HuH-7.5 (cell line): Measurements from ENCODE around the gene TXNDC5.

Experiments used
- DNase-seq: peaks from one replicate; pipeline ENCODE4 v3.0.0; 2011; ENCODE audit warnings: low spot score

The TXNDC5 gene

GRCh38 chr6:7910654-7911344 is at the start of gene TXNDC5:
TSS of gene TXNDC5 (minus strand) at chr6:7910788. CDS start at chr6:7910776, 12 bp downstream.
- peak; percentile 67 for DNase-seq

- DNase-seq, result no peak
These were observed 49.6 kb upstream of the TXNDC5 start for GRCh38 chr6:7960141-7960540.

GRCh38 chr6:7959453-7959852 is 48.9 kb upstream of the TXNDC5 start:
- DNase-seq, result no peak

GRCh38 chr6:7958464-7958863 is 47.9 kb upstream of the TXNDC5 start:
- DNase-seq, result no peak

GRCh38 chr6:7956257-7956656 is 45.7 kb upstream of the TXNDC5 start:
- no peak for DNase-seq

DNA sequence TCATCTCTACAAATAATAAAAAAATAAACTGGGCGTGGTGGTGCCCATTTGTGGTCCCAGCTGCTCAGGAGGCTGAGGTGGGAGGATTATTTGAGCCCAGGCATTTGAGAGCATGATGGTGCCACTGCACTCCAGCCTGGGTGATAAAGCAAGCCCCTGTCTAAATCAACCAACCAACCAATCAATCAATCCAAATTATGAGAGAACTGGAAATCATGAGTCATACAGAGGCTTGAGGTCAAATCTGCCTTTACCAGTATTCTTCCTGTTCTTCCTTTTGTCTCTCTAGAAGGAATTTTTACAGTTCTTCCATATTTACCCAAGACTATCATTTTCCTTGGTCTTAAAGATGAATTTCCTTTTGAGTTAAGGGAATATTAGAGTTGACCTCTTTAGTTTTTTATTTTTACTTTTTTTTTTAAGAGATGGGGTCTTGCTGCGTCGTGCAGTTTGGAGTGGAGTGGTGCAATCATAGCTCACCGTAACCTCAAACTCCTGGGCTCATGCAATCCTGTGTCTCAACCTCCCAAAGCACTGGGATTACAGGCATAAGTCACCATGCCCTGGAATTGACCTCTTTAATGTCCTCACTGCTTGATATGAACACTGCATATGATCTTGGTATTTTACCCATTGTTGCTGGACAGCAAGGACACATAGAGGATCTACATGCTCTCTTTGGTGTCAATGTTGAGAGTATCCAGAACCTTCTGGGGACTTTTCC is 44.1 kb upstream of the TXNDC5 start:
- DNase-seq, result no peak

GRCh38 chr6:7953753-7954152 is 43.2 kb upstream of the TXNDC5 start:
- DNase-seq, result no peak

DNA sequence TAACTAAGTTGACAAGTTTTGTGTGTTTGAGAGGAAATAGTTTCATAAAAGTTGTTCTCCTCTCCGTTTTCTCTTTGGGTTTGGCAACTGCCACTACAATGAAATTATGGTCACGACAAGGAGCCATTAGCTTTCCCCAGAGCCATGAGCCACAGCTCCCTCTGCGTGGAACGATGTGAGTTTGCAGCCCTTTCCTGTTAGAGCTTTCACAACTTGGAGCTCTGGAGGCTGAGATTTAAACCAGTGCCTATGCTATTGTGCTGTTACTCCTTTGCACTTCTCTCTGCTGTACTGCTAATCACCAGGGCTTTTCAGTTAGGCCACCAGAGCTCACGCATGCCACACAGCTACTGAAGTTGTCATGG is 29.3 kb upstream of the TXNDC5 start:
- DNase-seq, result no peak

- no peak for DNase-seq
These were observed 28.7 kb upstream of the TXNDC5 start for GRCh38 chr6:7939184-7939863.

GRCh38 chr6:7938562-7939183 is 28.1 kb upstream of the TXNDC5 start:
- DNase-seq, result no peak

- no peak for DNase-seq
These were observed 23.2 kb upstream of the TXNDC5 start for GRCh38 chr6:7933794-7934193.

GRCh38 chr6:7932625-7933024 is 22.0 kb upstream of the TXNDC5 start:
- DNase-seq, result no peak

- DNase-seq, result no peak
These were observed 14.3 kb upstream of the TXNDC5 start for GRCh38 chr6:7924867-7925266.

GRCh38 chr6:7922596-7922995 is 12.0 kb upstream of the TXNDC5 start:
- DNase-seq, result no peak

DNA sequence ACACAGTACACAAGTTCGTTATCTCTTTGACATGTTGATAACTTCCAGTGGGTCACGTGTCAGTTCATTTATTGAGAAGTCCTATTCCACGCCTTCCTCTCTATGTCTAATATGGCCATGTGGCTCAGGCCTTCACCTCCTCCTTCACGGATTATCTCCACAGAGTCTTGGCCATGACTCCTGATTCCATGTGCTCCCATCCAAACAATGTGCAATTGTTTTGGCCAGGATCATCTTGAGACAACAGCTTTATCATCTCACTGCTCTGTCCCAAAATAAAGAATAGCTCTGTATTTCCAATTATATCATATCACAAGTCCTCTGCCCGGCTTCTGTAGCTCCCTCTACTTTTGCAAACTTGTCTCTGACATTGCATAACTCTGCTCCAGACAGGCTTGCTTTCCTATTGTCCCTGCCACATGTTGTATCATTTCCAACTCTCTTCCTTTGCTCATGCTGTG is 11.1 kb upstream of the TXNDC5 start:
- DNase-seq, result no peak

- DNase-seq, result no peak
These were observed 10.5 kb upstream of the TXNDC5 start for GRCh38 chr6:7921046-7921445.

DNA sequence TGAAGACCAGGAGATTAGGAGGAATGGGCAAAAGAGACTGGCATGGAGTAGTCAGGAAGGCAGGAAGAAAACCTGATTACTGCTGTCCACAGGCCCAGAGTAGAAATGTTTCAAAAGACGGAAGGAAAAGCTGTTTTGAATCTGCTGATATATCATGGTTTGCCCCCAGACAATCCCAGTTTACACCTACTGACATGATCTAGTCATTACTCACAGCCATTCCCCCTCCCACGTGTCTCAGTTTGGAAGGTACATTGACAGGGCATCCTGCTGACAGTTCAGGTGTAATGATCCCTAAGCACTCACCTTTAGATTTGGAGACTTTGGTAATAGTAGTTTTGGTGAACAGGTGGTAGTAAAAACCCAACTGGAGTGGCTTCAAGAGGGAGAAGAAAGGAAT is 9.8 kb upstream of the TXNDC5 start:
- no peak for DNase-seq

- no peak for DNase-seq
These were observed 9.3 kb upstream of the TXNDC5 start for GRCh38 chr6:7919871-7920270.

DNA sequence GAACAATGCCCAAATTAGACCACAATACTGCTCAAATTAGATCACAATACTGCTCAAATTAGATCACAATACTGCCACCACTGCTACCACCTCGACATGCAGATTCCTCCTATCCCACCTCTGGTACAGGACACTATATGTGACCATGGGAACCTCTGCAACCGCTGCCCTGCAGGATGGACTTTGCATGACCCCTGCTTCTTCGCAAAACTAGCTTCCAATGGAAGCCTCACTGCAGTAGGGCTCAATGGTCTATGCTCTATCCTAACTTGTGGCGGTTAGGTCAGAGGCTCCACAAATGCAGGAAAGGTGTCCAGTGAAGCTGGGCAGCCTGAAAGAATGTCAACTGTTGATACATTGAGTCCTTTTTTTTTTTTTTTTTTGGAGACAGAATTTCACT is 7.8 kb upstream of the TXNDC5 start:
- no peak for DNase-seq

GRCh38 chr6:7917729-7918128 is 7.1 kb upstream of the TXNDC5 start:
- DNase-seq, result no peak

GRCh38 chr6:7916959-7917358 is 6.4 kb upstream of the TXNDC5 start:
- no peak for DNase-seq

- DNase-seq, result no peak
These were observed 4.6 kb upstream of the TXNDC5 start for GRCh38 chr6:7914991-7915789.
